GM23338 (cell line): ENCODE measurements around the gene ZNF451. TPM values are rescaled to one million over a fixed set of nuclear protein-coding genes. Genes with fewer than 3 reads are reported as not detected.

Experiments used
- ATAC-seq: fragments of 200-7000 bp; cut with Tn5 transposase; 3 replicates; pipeline ENCODE4 v1.9.1; 2020
- DNase-seq: peaks from one replicate; pipeline ENCODE4 v3.0.0-alpha.2; 2015; ENCODE audit warnings: low spot score
- H2AFZ ChIP-seq: fragments of 200-600 bp; sonication (generic); 2 replicates; pipeline ENCODE4 v1.8.0; 2016; ENCODE audit warnings: antibody characterized with exemption, mild to moderate bottlenecking, moderate library complexity
- H3F3A ChIP-seq: fragments of 200-600 bp; sonication (generic); replicated peaks from 2 replicates; pipeline ENCODE4 v1.8.0; 2017; ENCODE audit warnings: antibody characterized with exemption, mixed run types, low read depth
- H3K27ac ChIP-seq: fragments of 200-600 bp; sonication (generic); 2 replicates; pipeline ENCODE4 v1.6.1; 2016; ENCODE audit warnings: low read depth
- H3K27me3 ChIP-seq: fragments of 200-600 bp; sonication (generic); 2 replicates; pipeline ENCODE4 v1.8.0; 2016; ENCODE audit warnings: mild to moderate bottlenecking, mixed run types, moderate library complexity; ENCODE audit not compliant: insufficient read depth
- H3K36me3 ChIP-seq: fragments of 200-600 bp; sonication (generic); 2 replicates; pipeline ENCODE4 v1.8.0; 2016; ENCODE audit warnings: mild to moderate bottlenecking; ENCODE audit not compliant: insufficient read depth
- H3K4me1 ChIP-seq: fragments of 200-600 bp; sonication (generic); 2 replicates; pipeline ENCODE4 v1.8.0; 2016; ENCODE audit warnings: mild to moderate bottlenecking, moderate library complexity; ENCODE audit not compliant: insufficient read depth
- H3K4me2 ChIP-seq: fragments of 200-600 bp; sonication (generic); 2 replicates; pipeline ENCODE4 v1.7.1; 2017; ENCODE audit warnings: mixed run types
- H3K4me3 ChIP-seq: fragments of 200-600 bp; sonication (generic); 2 replicates; pipeline ENCODE4 v1.6.1; 2016; ENCODE audit warnings: mixed run types
- H3K79me2 ChIP-seq: fragments of 200-600 bp; sonication (generic); replicated peaks from 2 replicates; pipeline ENCODE4 v1.8.0; 2017; ENCODE audit warnings: mild to moderate bottlenecking; ENCODE audit not compliant: insufficient read depth
- H3K9me2 ChIP-seq: fragments of 200-600 bp; sonication (generic); 2 replicates; pipeline ENCODE4 v1.8.0; 2017; ENCODE audit not compliant: insufficient read depth
- H4K20me1 ChIP-seq: fragments of 200-600 bp; sonication (generic); replicated peaks from 2 replicates; pipeline ENCODE4 v1.8.0; 2017; ENCODE audit warnings: mild to moderate bottlenecking; ENCODE audit not compliant: insufficient read depth
- H3K27ac Mint-ChIP-seq: 2 replicates; pipeline ENCODE4 v1.8.0; 2020; ENCODE audit warnings: inconsistent platforms, mild to moderate bottlenecking, moderate library complexity, mixed read lengths
- H3K27me3 Mint-ChIP-seq: 3 replicates; pipeline ENCODE4 v1.8.0; 2022; ENCODE audit warnings: low read depth, mild to moderate bottlenecking, moderate library complexity, mixed read lengths, inconsistent platforms; ENCODE audit not compliant: insufficient read depth, poor library complexity
- H3K36me3 Mint-ChIP-seq: 3 replicates; pipeline ENCODE4 v1.8.0; 2021; ENCODE audit warnings: low read depth, mild to moderate bottlenecking, inconsistent platforms, moderate library complexity, mixed read lengths
- H3K4me1 Mint-ChIP-seq: 3 replicates; pipeline ENCODE4 v1.8.0; 2020; ENCODE audit warnings: mild to moderate bottlenecking, inconsistent platforms, mixed read lengths
- H3K4me3 Mint-ChIP-seq: 3 replicates; pipeline ENCODE4 v1.8.0; 2021; ENCODE audit warnings: moderate library complexity, mild to moderate bottlenecking, inconsistent platforms, mixed read lengths
- H3K9me3 Mint-ChIP-seq: 3 replicates; pipeline ENCODE4 v1.8.0; 2020; ENCODE audit warnings: moderate library complexity, mild to moderate bottlenecking, inconsistent platforms, mixed read lengths
- ETS1 ChIP-seq: IDR thresholded peaks from 2 replicates; pipeline ENCODE4 v1.6.1; 2016; ENCODE audit warnings: antibody characterized with exemption
- EZH2 ChIP-seq: fragments of 200-600 bp; sonication (generic); IDR thresholded peaks from one replicate; pipeline ENCODE4 v1.8.0; 2017; ENCODE audit warnings: antibody characterized with exemption, mild to moderate bottlenecking, low read depth; ENCODE audit not compliant: unreplicated experiment
- EZH2phosphoT487 ChIP-seq: fragments of 200-600 bp; sonication (generic); IDR thresholded peaks from one replicate; pipeline ENCODE4 v1.8.1; 2018; ENCODE audit warnings: antibody characterized with exemption; ENCODE audit not compliant: unreplicated experiment
- JUNB ChIP-seq: IDR thresholded peaks from one replicate; pipeline ENCODE4 v1.6.1; 2016; ENCODE audit warnings: antibody characterized with exemption; ENCODE audit not compliant: unreplicated experiment
- NANOG ChIP-seq: IDR thresholded peaks from 2 replicates; pipeline ENCODE4 v1.6.1; 2016; ENCODE audit warnings: antibody characterized with exemption, borderline replicate concordance
- REST ChIP-seq: IDR thresholded peaks from one replicate; pipeline ENCODE4 v1.6.1; 2018; ENCODE audit warnings: antibody characterized with exemption; ENCODE audit not compliant: unreplicated experiment
- STAT1 ChIP-seq: IDR thresholded peaks from one replicate; pipeline ENCODE4 v1.6.1; 2016; ENCODE audit warnings: antibody characterized with exemption; ENCODE audit not compliant: unreplicated experiment
- ZNF114 ChIP-seq: fragments of 250-450 bp; sonication (Bioruptor Pico); IDR thresholded peaks from 2 replicates; pipeline ENCODE4 v1.5.0; 2020; ENCODE audit warnings: mild to moderate bottlenecking, moderate library complexity
- ZNF331 ChIP-seq: fragments of 250-450 bp; sonication (Bioruptor Pico); IDR thresholded peaks from 2 replicates; pipeline ENCODE4 v1.5.0; 2020; ENCODE audit warnings: low read depth, mild to moderate bottlenecking, moderate library complexity
- polyA plus RNA-seq: library from polyadenylated mRNA; unstranded; fragments of >200 nt; fragmentation: Nextera tagmentation; extraction: Ambion mirVana; gene quantifications from 2 replicates; pipeline ENCODE4 v1.2.1, GENCODE V29; 2016
- total RNA-seq: library from RNA; depleted of rRNA; stranded (reverse); fragments of >200 nt; shearing (Covaris generic); gene quantifications from 2 replicates; pipeline ENCODE4 v1.2.3, GENCODE V29; 2014
- TF ChIP-seq, protein P1 (sequence below), 2 experiments: fragments of 200-600 bp in 1 of 2; sonication (generic) in 1 of 2; conservative IDR thresholded peaks; 2 replicates each; pipeline versions ENCODE4 v1.5.1 to v1.6.1; 2016 to 2017; ENCODE audit warnings: antibody characterized with exemption in 2 of 2, low read depth in 2 of 2, mild to moderate bottlenecking in 2 of 2, moderate library complexity in 1 of 2

The ZNF451 gene
- total and polyA plus RNA-seq, 2 experiments from 2014 or later: 44.8 to 54.1 TPM

DNA sequence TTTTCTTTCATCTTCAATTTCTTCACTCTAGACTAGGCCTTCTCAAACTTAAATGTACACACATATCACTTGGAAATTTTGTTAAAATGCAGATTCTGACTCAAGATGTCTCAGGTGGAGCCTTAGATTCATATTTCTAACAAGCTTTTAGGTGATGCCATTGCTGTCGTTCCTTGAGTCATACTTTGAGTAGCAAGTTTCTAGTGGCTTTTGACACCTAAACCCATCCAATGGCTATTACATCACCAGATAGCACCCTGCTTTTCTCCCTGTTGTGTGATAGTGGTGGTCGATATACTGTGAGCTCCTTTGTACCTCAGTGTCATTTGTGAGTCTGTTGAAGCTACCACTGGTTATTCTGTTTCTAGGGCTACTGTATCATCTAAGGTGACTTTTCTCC lies 47.4 kb downstream of the ZNF451 start:
- no peak for ATAC-seq
- Mint-ChIP-seq H3K27me3 (no peaks in the 10 kb centered on the region), H3K9me3 (no peaks in the 10 kb centered on the region), H3K4me1 (no peaks in the 10 kb centered on the region), H3K36me3 (peaks cover 12% of the 10 kb centered on the region; the same call in 2 of the 3 replicates), H3K4me3 (no peak overlapping the region), H3K27ac (no peak overlapping the region)
- Histone ChIP-seq H3K9me2 (no peaks in the 10 kb centered on the region), H4K20me1 (no peaks in the 10 kb centered on the region), H3K79me2 (no peaks in the 10 kb centered on the region), H3K4me3 (no peak overlapping the region), H3K36me3 (no peaks in the 10 kb centered on the region), H3K4me1 (no peaks in the 10 kb centered on the region), H3F3A (no peaks in the 10 kb centered on the region), H2AFZ (no peak overlapping the region), H3K4me2 (no peak overlapping the region), H3K27ac (no peak overlapping the region), H3K27me3 (no peaks in the 10 kb centered on the region)
- no peak for TF ChIP-seq STAT1
- no peak for TF ChIP-seq EZH2
- TF ChIP-seq ZNF331 (CRISPR knock-in tag): no peak
- no peak for DNase-seq

DNA sequence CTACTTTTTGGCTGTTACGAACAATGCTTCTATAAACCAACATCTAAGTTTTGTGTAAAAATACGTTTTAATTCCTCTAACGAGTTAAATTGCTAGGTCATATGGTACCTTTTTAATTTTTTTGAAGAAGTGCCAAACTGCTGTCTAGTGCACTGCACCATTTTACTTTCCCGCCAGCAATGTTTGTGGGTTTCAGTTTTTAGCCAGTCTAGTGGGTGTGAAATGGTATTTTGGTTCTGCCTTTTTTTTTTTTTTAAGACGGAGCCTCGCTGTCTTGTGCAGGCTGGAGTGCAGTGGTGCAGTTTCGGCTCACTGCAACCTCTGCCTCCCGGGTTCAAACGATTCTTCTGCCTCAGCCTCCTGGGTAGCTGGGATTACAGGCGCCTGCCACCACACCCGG lies 48.0 kb downstream of the ZNF451 start:
- Histone ChIP-seq H3K4me2 (no peak overlapping the region), H3K4me1 (no peaks in the 10 kb centered on the region), H3K27ac (no peak overlapping the region), H3K4me3 (no peak overlapping the region), H2AFZ (no peak overlapping the region), H4K20me1 (no peaks in the 10 kb centered on the region), H3K79me2 (no peaks in the 10 kb centered on the region), H3K27me3 (no peaks in the 10 kb centered on the region), H3K36me3 (no peaks in the 10 kb centered on the region), H3K9me2 (no peaks in the 10 kb centered on the region), H3F3A (no peaks in the 10 kb centered on the region)
- Mint-ChIP-seq H3K36me3 (peaks cover 17% of the 10 kb centered on the region; the same call in 2 of the 3 replicates), H3K9me3 (no peaks in the 10 kb centered on the region), H3K4me1 (no peaks in the 10 kb centered on the region), H3K27me3 (no peaks in the 10 kb centered on the region), H3K4me3 (no peak overlapping the region), H3K27ac (no peak overlapping the region)
- no peak for DNase-seq
- no peak for ATAC-seq
- TF ChIP-seq ETS1 (no peak), EZH2phosphoT487 (no peak), ZNF114 (CRISPR knock-in tag) (no peak), EZH2 (no peak), REST (no peak), ZNF331 (CRISPR knock-in tag) (no peak), NANOG (no peak), JUNB (no peak)
- TF ChIP-seq, protein P1, sequence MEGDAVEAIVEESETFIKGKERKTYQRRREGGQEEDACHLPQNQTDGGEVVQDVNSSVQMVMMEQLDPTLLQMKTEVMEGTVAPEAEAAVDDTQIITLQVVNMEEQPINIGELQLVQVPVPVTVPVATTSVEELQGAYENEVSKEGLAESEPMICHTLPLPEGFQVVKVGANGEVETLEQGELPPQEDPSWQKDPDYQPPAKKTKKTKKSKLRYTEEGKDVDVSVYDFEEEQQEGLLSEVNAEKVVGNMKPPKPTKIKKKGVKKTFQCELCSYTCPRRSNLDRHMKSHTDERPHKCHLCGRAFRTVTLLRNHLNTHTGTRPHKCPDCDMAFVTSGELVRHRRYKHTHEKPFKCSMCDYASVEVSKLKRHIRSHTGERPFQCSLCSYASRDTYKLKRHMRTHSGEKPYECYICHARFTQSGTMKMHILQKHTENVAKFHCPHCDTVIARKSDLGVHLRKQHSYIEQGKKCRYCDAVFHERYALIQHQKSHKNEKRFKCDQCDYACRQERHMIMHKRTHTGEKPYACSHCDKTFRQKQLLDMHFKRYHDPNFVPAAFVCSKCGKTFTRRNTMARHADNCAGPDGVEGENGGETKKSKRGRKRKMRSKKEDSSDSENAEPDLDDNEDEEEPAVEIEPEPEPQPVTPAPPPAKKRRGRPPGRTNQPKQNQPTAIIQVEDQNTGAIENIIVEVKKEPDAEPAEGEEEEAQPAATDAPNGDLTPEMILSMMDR (conservative IDR thresholded peaks at IDR 0.05; ENCODE audit: low read depth in 2 of 2): no peak
